Subcutaneous adipose tissue (tissue), 4 donors: ENCODE data around the gene LRP1. TPM values are rescaled to one million over a fixed set of nuclear protein-coding genes. Genes with fewer than 3 reads are reported as not detected.

Experiments
- total RNA-seq, 4 donors: library from RNA; depleted of rRNA; stranded (reverse); fragments of >200 nt; gene quantifications; one replicate each; pipeline ENCODE4 v1.1.0, GENCODE V29; 2016
- TF ChIP-seq, protein P1 (sequence below): fragments of 450-650 bp; IDR thresholded peaks from one replicate; pipeline ENCODE4 v1.5.1; 2016; ENCODE audit warnings: low read depth, mild to moderate bottlenecking, control low read depth, antibody characterized with exemption, moderate library complexity

LRP1 gene
- total RNA-seq, 4 donors from 2014 or later, result 301 to 814 (median 762) TPM

GRCh38 chr12:57209916-57210315 is 81.6 kb downstream of the LRP1 start:
- TF ChIP-seq, protein P1, sequence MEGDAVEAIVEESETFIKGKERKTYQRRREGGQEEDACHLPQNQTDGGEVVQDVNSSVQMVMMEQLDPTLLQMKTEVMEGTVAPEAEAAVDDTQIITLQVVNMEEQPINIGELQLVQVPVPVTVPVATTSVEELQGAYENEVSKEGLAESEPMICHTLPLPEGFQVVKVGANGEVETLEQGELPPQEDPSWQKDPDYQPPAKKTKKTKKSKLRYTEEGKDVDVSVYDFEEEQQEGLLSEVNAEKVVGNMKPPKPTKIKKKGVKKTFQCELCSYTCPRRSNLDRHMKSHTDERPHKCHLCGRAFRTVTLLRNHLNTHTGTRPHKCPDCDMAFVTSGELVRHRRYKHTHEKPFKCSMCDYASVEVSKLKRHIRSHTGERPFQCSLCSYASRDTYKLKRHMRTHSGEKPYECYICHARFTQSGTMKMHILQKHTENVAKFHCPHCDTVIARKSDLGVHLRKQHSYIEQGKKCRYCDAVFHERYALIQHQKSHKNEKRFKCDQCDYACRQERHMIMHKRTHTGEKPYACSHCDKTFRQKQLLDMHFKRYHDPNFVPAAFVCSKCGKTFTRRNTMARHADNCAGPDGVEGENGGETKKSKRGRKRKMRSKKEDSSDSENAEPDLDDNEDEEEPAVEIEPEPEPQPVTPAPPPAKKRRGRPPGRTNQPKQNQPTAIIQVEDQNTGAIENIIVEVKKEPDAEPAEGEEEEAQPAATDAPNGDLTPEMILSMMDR, result no peak

- TF ChIP-seq, protein P1, result no peak
These were observed 82.2 kb downstream of the LRP1 start for GRCh38 chr12:57210461-57210860.

DNA sequence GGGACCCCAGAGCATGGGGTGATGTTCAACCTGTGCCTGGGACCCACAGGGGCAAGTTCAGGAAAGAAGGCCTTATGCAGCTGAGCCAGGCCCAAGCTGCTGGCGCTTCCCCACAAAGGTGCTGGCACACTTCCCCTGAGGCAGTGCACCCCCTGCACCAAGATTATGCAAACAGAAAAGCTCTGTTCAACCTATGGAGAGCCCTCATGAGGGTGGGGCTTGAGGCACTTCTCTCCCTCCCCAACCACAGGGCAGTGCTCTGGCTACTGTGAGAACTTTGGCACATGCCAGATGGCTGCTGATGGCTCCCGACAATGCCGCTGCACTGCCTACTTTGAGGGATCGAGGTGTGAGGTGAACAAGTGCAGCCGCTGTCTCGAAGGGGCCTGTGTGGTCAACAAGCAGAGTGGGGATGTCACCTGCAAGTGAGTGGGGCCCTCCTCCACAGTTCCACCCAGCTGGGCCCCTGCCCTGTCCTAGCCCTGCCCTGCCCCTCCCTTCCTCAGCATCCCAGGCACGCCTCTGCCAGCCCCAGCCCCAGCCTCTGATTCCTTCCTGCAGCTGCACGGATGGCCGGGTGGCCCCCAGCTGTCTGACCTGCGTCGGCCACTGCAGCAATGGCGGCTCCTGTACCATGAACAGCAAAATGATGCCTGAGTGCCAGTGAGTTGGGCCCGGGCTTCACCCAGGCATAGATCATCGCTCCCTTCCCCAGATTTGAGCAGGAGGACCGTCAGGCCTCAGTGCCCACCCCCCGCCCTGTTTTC is 82.8 kb downstream of the LRP1 start:
- TF ChIP-seq, protein P1, result no peak

DNA sequence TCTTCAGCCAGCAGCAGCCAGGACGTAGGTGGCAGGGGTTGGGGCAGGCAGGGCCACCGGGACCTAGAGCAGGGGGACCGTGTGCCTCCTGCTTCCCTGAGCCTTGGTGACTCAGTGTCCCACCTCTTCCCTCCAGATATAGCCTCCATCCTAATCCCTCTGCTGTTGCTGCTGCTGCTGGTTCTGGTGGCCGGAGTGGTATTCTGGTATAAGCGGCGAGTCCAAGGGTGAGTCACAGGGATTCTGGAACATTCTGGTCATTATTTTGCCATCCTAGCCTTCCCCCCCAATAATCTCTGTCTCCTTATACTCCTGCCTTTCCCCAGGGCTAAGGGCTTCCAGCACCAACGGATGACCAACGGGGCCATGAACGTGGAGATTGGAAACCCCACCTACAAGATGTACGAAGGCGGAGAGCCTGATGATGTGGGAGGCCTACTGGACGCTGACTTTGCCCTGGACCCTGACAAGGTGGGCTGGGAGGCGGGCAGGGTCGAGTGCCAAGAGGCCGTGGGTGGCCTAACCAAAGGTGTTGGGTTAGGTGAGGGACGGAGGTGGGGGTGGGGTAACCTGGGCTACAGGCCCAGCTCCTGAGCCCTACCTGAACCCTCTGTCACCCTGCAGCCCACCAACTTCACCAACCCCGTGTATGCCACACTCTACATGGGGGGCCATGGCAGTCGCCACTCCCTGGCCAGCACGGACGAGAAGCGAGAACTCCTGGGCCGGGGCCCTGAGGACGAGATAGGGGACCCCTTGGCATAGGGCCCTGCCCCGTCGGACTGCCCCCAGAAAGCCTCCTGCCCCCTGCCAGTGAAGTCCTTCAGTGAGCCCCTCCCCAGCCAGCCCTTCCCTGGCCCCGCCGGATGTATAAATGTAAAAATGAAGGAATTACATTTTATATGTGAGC is 83.8 kb downstream of the LRP1 start:
- TF ChIP-seq, protein P1, result no peak

DNA sequence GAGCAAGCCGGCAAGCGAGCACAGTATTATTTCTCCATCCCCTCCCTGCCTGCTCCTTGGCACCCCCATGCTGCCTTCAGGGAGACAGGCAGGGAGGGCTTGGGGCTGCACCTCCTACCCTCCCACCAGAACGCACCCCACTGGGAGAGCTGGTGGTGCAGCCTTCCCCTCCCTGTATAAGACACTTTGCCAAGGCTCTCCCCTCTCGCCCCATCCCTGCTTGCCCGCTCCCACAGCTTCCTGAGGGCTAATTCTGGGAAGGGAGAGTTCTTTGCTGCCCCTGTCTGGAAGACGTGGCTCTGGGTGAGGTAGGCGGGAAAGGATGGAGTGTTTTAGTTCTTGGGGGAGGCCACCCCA is 84.4 kb downstream of the LRP1 start:
- TF ChIP-seq, protein P1, result no peak

GRCh38 chr12:57213058-57213715 is 84.9 kb downstream of the LRP1 start:
- TF ChIP-seq, protein P1, result no peak

GRCh38 chr12:57213763-57214397 is 85.6 kb downstream of the LRP1 start:
- TF ChIP-seq, protein P1, result no peak
